ENCODE results near the gene RERE.
A peak's percentile ranks its signal among the peaks of the same experiment; 100 is the strongest.

Gene RERE

GRCh38 chr1:8817412-8818324 lies at the start of gene RERE:
Gene RERE, minus strand, starts transcription at chr1:8817640.
- peak within 1 kb of the TSS; percentile 100 for H3K4me3 ChIP-seq (ENCODE audit: insufficient read depth, low read length, poor library complexity, severe bottlenecking)
- H3K27me3 ChIP-seq (ENCODE audit: low read length): no peaks in the 10 kb centered on the region
- peaks cover 5% of the 10 kb centered on the region; the same call in 1 of the 2 replicates for H4K20me1 ChIP-seq (ENCODE audit: low read depth, low read length)
- peak within 1 kb of the TSS; percentile 98 for H2AFZ ChIP-seq (ENCODE audit: low read depth, low read length, severe bottlenecking)
- no peaks in the 10 kb centered on the region for H3K9me3 ChIP-seq (ENCODE audit: insufficient read depth, low read length)
- no peaks in the 10 kb centered on the region for H3K36me3 ChIP-seq (ENCODE audit: low read length)
- TF ChIP-seq CTCF (IDR thresholded peaks at IDR 0.05; ENCODE audit: insufficient read depth, low read length, poor library complexity, severe bottlenecking): no peak
- no peak for TF ChIP-seq EZH2phosphoT487 (conservative IDR thresholded peaks at IDR 0.05; ENCODE audit: low read length)
- no peaks in the 10 kb centered on the region; the same call in 1 of the 2 replicates for H3K79me2 ChIP-seq (ENCODE audit: insufficient read depth, low read length)
- H3K9me2 ChIP-seq (replicated peaks; ENCODE audit: insufficient read depth, low read length): no peaks in the 10 kb centered on the region
- peak within 1 kb of the TSS; percentile 85 for H3K9ac ChIP-seq (ENCODE audit: low read length)
- H3K27ac ChIP-seq (ENCODE audit: low read depth, low read length): peak within 1 kb of the TSS; percentile 79
- peaks cover 8% of the 10 kb centered on the region for H3F3A ChIP-seq (ENCODE audit: insufficient read depth)
- H3K4me2 ChIP-seq (ENCODE audit: low read depth, low read length, poor library complexity, severe bottlenecking): peak within 1 kb of the TSS; percentile 80

GRCh38 chr1:8866792-8867415 lies 49.5 kb upstream of the RERE start:
- no peak overlapping the region for H3K27ac ChIP-seq (ENCODE audit: low read depth, low read length)
- peaks cover 73% of the 10 kb centered on the region for H3K36me3 ChIP-seq (ENCODE audit: low read length)
- H3K4me2 ChIP-seq (ENCODE audit: low read depth, low read length, poor library complexity, severe bottlenecking): no peak overlapping the region
- H4K20me1 ChIP-seq (ENCODE audit: low read depth, low read length): peaks cover 38% of the 10 kb centered on the region
- peaks cover 43% of the 10 kb centered on the region for H3F3A ChIP-seq (ENCODE audit: insufficient read depth)
- no peaks in the 10 kb centered on the region for H3K9me3 ChIP-seq (ENCODE audit: insufficient read depth, low read length)
- peaks cover 21% of the 10 kb centered on the region for H3K79me2 ChIP-seq (ENCODE audit: insufficient read depth, low read length)
- no peak overlapping the region for H3K9ac ChIP-seq (ENCODE audit: low read length)
- TF ChIP-seq EZH2phosphoT487 (conservative IDR thresholded peaks at IDR 0.05; ENCODE audit: low read length) (no peak), CTCF (IDR thresholded peaks at IDR 0.05; ENCODE audit: insufficient read depth, low read length, poor library complexity, severe bottlenecking) (no peak)
- H3K4me3 ChIP-seq (ENCODE audit: insufficient read depth, low read length, poor library complexity, severe bottlenecking): no peak overlapping the region
- no peaks in the 10 kb centered on the region for H3K9me2 ChIP-seq (replicated peaks; ENCODE audit: insufficient read depth, low read length)
- no peaks in the 10 kb centered on the region for H3K27me3 ChIP-seq (ENCODE audit: low read length)
- no peak overlapping the region for H2AFZ ChIP-seq (ENCODE audit: low read depth, low read length, severe bottlenecking)

GRCh38 chr1:8866173-8866791 lies 48.8 kb upstream of the RERE start:
- Histone ChIP-seq H3F3A (ENCODE audit: insufficient read depth) (peaks cover 47% of the 10 kb centered on the region), H3K27ac (ENCODE audit: low read depth, low read length) (no peak overlapping the region), H4K20me1 (ENCODE audit: low read depth, low read length) (peaks cover 32% of the 10 kb centered on the region), H3K9ac (ENCODE audit: low read length) (no peak overlapping the region), H3K27me3 (ENCODE audit: low read length) (no peaks in the 10 kb centered on the region), H3K79me2 (ENCODE audit: insufficient read depth, low read length) (peaks cover 15% of the 10 kb centered on the region), H3K36me3 (ENCODE audit: low read length) (peaks cover 70% of the 10 kb centered on the region), H3K9me2 (replicated peaks; ENCODE audit: insufficient read depth, low read length) (no peaks in the 10 kb centered on the region), H3K4me2 (ENCODE audit: low read depth, low read length, poor library complexity, severe bottlenecking) (no peak overlapping the region), H2AFZ (ENCODE audit: low read depth, low read length, severe bottlenecking) (no peak overlapping the region), H3K9me3 (ENCODE audit: insufficient read depth, low read length) (no peaks in the 10 kb centered on the region), H3K4me3 (ENCODE audit: insufficient read depth, low read length, poor library complexity, severe bottlenecking) (no peak overlapping the region)
- TF ChIP-seq CTCF (IDR thresholded peaks at IDR 0.05; ENCODE audit: insufficient read depth, low read length, poor library complexity, severe bottlenecking): no peak
- TF ChIP-seq EZH2phosphoT487 (conservative IDR thresholded peaks at IDR 0.05; ENCODE audit: low read length): no peak

Measured in SU-DHL-6 (cell line).